HEK293T (cell line): ENCODE data around the gene AP3S2.

Experiments used
- ARNT ChIP-seq: fragments of 450-650 bp; IDR thresholded peaks from 2 replicates; pipeline ENCODE4 v1.6.1; 2017; ENCODE audit warnings: mild to moderate bottlenecking
- BHLHE40 ChIP-seq: fragments of 450-650 bp; IDR thresholded peaks from 2 replicates; pipeline ENCODE4 v1.6.1; 2016; ENCODE audit warnings: mild to moderate bottlenecking, moderate library complexity, borderline replicate concordance
- ELF4 ChIP-seq: fragments of 450-650 bp; IDR thresholded peaks from 2 replicates; pipeline ENCODE4 v1.6.1; 2017; ENCODE audit warnings: antibody characterized with exemption
- FOXA1 ChIP-seq: fragments of 450-650 bp; IDR thresholded peaks from 2 replicates; pipeline ENCODE4 v1.6.1; 2016; ENCODE audit warnings: mild to moderate bottlenecking
- FOXK2 ChIP-seq: fragments of 450-650 bp; IDR thresholded peaks from 2 replicates; pipeline ENCODE4 v1.6.1; 2016; ENCODE audit warnings: mild to moderate bottlenecking
- FOXM1 ChIP-seq: fragments of 450-650 bp; IDR thresholded peaks from 2 replicates; pipeline ENCODE4 v1.6.1; 2017; ENCODE audit warnings: mild to moderate bottlenecking, borderline replicate concordance
- LEF1 ChIP-seq: fragments of 450-650 bp; IDR thresholded peaks from 2 replicates; pipeline ENCODE4 v1.6.1; 2017; ENCODE audit warnings: mild to moderate bottlenecking, borderline replicate concordance
- NFRKB ChIP-seq: fragments of 450-650 bp; IDR thresholded peaks from 2 replicates; pipeline ENCODE4 v1.6.1; 2016; ENCODE audit warnings: mild to moderate bottlenecking, moderate library complexity
- PKNOX1 ChIP-seq: fragments of 450-650 bp; IDR thresholded peaks from 2 replicates; pipeline ENCODE4 v1.6.1; 2016
- SP1 ChIP-seq: fragments of 450-650 bp; IDR thresholded peaks from 2 replicates; pipeline ENCODE4 v1.6.1; 2017
- SUZ12 ChIP-seq: fragments of 450-650 bp; IDR thresholded peaks from 2 replicates; pipeline ENCODE4 v1.6.1; 2016; ENCODE audit warnings: mild to moderate bottlenecking
- TARDBP ChIP-seq: fragments of 450-650 bp; IDR thresholded peaks from 2 replicates; pipeline ENCODE4 v1.6.1; 2016
- ZNF384 ChIP-seq: fragments of 450-650 bp; IDR thresholded peaks from 2 replicates; pipeline ENCODE4 v1.6.1; 2016

- no peak for TF ChIP-seq BHLHE40
- no peak for TF ChIP-seq SUZ12
- TF ChIP-seq ZNF384 = no peak
- no peak for TF ChIP-seq PKNOX1
- no peak for TF ChIP-seq FOXA1
- TF ChIP-seq TARDBP = no peak
- TF ChIP-seq FOXM1 = no peak
- no peak for TF ChIP-seq ELF4
- no peak for TF ChIP-seq FOXK2
- no peak for TF ChIP-seq LEF1
- no peak for TF ChIP-seq SP1
- no peak for TF ChIP-seq NFRKB
- TF ChIP-seq ARNT = no peak
Observed at GRCh38 chr15:89903015-89903857, 9.4 kb upstream of the AP3S2 start.
